Breast epithelium (tissue), 4 donors: ENCODE data around the gene IL1R2. TPM values are rescaled to one million over a fixed set of nuclear protein-coding genes. Genes with fewer than 3 reads are reported as not detected.

Experiments used
- DNase-seq, 2 donors: peaks; one replicate each; pipeline ENCODE4 v3.0.0-alpha.2; 2019; ENCODE audit warnings: low spot score in 2 of 2
- H3K27ac ChIP-seq, 2 donors: fragments of 200-600 bp; sonication (generic) in 1 of 2; one replicate each; pipeline ENCODE4 v1.5.1; 2016 to 2019; ENCODE audit warnings: mild to moderate bottlenecking in 1 of 2
- H3K27me3 ChIP-seq, 2 donors: fragments of 200-600 bp; sonication (generic) in 1 of 2; one replicate each; pipeline versions ENCODE4 v1.5.1 to v1.6.0; 2017 to 2019; ENCODE audit warnings: control low read depth in 1 of 2, mild to moderate bottlenecking in 1 of 2
- H3K36me3 ChIP-seq: fragments of 200-600 bp; one replicate; pipeline ENCODE4 v1.5.1; 2019
- H3K4me1 ChIP-seq, 2 donors: fragments of 200-600 bp; sonication (generic); one replicate each; pipeline ENCODE4 v1.5.1; 2016 to 2019; ENCODE audit warnings: control low read depth in 1 of 2
- H3K4me3 ChIP-seq, 3 donors: fragments of 200-600 bp; sonication (generic); 1 replicate in 2 of 3; 2 replicates in 1 of 3; pipeline ENCODE4 v1.5.1; 2016 to 2019; ENCODE audit warnings: mild to moderate bottlenecking in 3 of 3, moderate library complexity in 2 of 3
- H3K9me3 ChIP-seq, 2 donors: fragments of 200-600 bp; sonication (generic) in 1 of 2; one replicate each; pipeline ENCODE4 v1.5.1; 2016 to 2019; ENCODE audit warnings: control low read depth in 1 of 2
- CTCF ChIP-seq, 3 donors: fragments of 450-650 bp; IDR thresholded peaks; one replicate each; pipeline ENCODE4 v1.5.1; 2016 to 2017; ENCODE audit warnings: antibody characterized with exemption in 3 of 3, mild to moderate bottlenecking in 3 of 3, moderate library complexity in 3 of 3
- POLR2A ChIP-seq: fragments of 450-650 bp; IDR thresholded peaks from one replicate; pipeline ENCODE4 v1.6.1; 2016; ENCODE audit warnings: antibody characterized with exemption, mild to moderate bottlenecking, moderate library complexity
- POLR2AphosphoS5 ChIP-seq, 3 donors: sonication (generic); formaldehyde crosslinking; IDR thresholded peaks; one replicate each; pipeline ENCODE4 v1.6.1; 2017; ENCODE audit warnings: antibody characterized with exemption in 3 of 3
- intact Hi-C: fragments of 100-400 bp; cut with DNase I; formaldehyde crosslinking; loops from one replicate; pipeline ENCODE4 v1.15.1; 2023; ENCODE audit warnings: low total_unique reads
- total RNA-seq, 3 donors: library from RNA; depleted of rRNA; stranded (reverse); fragments of >200 nt; gene quantifications; one replicate each; pipeline ENCODE4 v1.1.0, GENCODE V29; 2016

The IL1R2 gene
- total RNA-seq, 3 donors from 2014 or later, result 8.2 to 9.8 (median 8.2) TPM

DNA sequence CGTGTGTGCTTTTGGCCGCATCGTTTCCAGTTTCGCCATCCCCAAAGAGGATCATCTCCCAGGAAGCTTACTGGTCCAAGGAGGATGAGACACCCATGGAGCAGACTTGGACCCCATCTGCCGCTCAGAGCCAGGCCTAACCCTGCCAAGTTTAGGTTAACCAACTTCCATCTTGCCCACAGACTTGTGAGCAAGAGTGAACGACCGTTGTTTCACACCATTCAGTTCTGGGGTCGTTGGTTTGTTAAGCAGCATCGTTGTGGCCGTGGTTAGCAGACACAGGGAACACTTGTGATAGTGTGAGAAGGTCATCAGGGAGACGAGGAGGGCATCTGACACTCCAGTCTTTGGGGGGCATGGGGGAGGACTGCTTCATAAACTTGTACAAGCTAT lies 15.1 kb downstream of the IL1R2 start:
- Histone ChIP-seq H3K36me3 (no peaks in the 10 kb centered on the region), H3K9me3 (no peaks in the 10 kb centered on the region), H3K4me3 (no peak overlapping the region), H3K4me1 (no peaks in the 10 kb centered on the region), H3K27me3 (no peaks in the 10 kb centered on the region), H3K27ac (no peak overlapping the region)
- DNase-seq, result no peak
- TF ChIP-seq CTCF (IDR thresholded peaks at IDR 0.05), result no peak
- no peak for TF ChIP-seq POLR2A
- TF ChIP-seq POLR2AphosphoS5 (IDR thresholded peaks at IDR 0.05), result no peak
- intact Hi-C loops, result no loop called here

DNA sequence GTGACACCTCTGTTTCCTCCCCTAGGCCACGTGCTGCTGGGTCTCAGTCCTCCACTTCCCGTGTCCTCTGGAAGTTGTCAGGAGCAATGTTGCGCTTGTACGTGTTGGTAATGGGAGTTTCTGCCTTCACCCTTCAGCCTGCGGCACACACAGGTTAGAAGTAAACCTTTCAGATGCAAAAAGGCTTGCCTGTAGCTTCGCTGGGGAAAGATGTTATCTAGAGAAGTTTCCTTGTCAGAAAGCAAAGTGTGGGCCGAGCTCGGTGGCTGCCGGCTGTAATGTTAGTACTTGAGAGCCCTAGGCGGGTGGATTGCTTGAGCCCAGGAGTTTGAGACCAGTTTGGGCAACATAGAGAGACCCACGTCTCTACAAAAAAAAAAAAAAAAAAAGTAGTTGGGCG lies 16.7 kb downstream of the IL1R2 start:
- Histone ChIP-seq H3K4me1 (no peaks in the 10 kb centered on the region), H3K27me3 (no peaks in the 10 kb centered on the region), H3K9me3 (no peaks in the 10 kb centered on the region), H3K27ac (no peak overlapping the region), H3K36me3 (no peaks in the 10 kb centered on the region), H3K4me3 (no peak overlapping the region)
- no peak for TF ChIP-seq POLR2AphosphoS5 (IDR thresholded peaks at IDR 0.05)
- TF ChIP-seq CTCF (IDR thresholded peaks at IDR 0.05), result no peak
- TF ChIP-seq POLR2A, result no peak
- intact Hi-C loops, result no loop called here
- DNase-seq, result no peak

- intact Hi-C loops, result no loop called here
- Histone ChIP-seq H3K9me3 (no peaks in the 10 kb centered on the region), H3K4me3 (no peak overlapping the region), H3K27ac (no peak overlapping the region), H3K27me3 (no peaks in the 10 kb centered on the region), H3K4me1 (no peaks in the 10 kb centered on the region), H3K36me3 (no peaks in the 10 kb centered on the region)
- no peak for DNase-seq
- TF ChIP-seq POLR2AphosphoS5 (IDR thresholded peaks at IDR 0.05) (no peak), CTCF (IDR thresholded peaks at IDR 0.05) (no peak), POLR2A (no peak)
These were observed 17.8 kb downstream of the IL1R2 start for GRCh38 chr2:102009557-102009956.

GRCh38 chr2:102010902-102011301 lies 19.1 kb downstream of the IL1R2 start:
- intact Hi-C loops, result loop anchor here (10.0 kb wide), 1 partner anchor 224 kb away; no protein-coding TSS in a partner anchor
- Histone ChIP-seq H3K9me3 (no peaks in the 10 kb centered on the region), H3K4me3 (no peak overlapping the region), H3K27ac (no peak overlapping the region), H3K36me3 (no peaks in the 10 kb centered on the region), H3K27me3 (no peaks in the 10 kb centered on the region), H3K4me1 (no peaks in the 10 kb centered on the region)
- TF ChIP-seq CTCF (IDR thresholded peaks at IDR 0.05), result no peak
- TF ChIP-seq POLR2A, result no peak
- no peak for TF ChIP-seq POLR2AphosphoS5 (IDR thresholded peaks at IDR 0.05)
- no peak for DNase-seq

GRCh38 chr2:102012061-102012614 lies 20.4 kb downstream of the IL1R2 start:
- H3K9me3 ChIP-seq, result no peaks in the 10 kb centered on the region
- H3K4me3 ChIP-seq, result no peak overlapping the region
- intact Hi-C loops, result loop anchor here (10.0 kb wide), 1 partner anchor 223 kb away; no protein-coding TSS in a partner anchor
- H3K27ac ChIP-seq, result no peak overlapping the region
- no peaks in the 10 kb centered on the region for H3K36me3 ChIP-seq
- H3K4me1 ChIP-seq, result no peaks in the 10 kb centered on the region
- H3K27me3 ChIP-seq, result no peaks in the 10 kb centered on the region
- DNase-seq, result no peak
- TF ChIP-seq POLR2AphosphoS5 (IDR thresholded peaks at IDR 0.05) (no peak), CTCF (IDR thresholded peaks at IDR 0.05) (no peak), POLR2A (no peak)
